Thymus (tissue), 11 donors: Measurements from ENCODE around the gene AMELY. TPM values are rescaled to one million over a fixed set of nuclear protein-coding genes. Genes with fewer than 3 reads are reported as not detected.
"Not testable (repeated sequence)": the region's sequence is repeated elsewhere in the genome, so short reads cannot be mapped to it uniquely, and the experiment has no call there.

Source experiments
- DNase-seq, 9 donors: peaks; one replicate each; pipeline ENCODE4 v3.0.0-alpha.2; 2013; ENCODE audit warnings: low spot score in 9 of 9, low read depth in 6 of 9, missing footprints in 1 of 9
- H3K27ac ChIP-seq, 2 donors: one replicate each; pipeline ENCODE4 v1.5.1; 2013; ENCODE audit warnings: control low read depth in 1 of 2, low read depth in 1 of 2, low read length in 1 of 2, mild to moderate bottlenecking in 1 of 2, moderate library complexity in 1 of 2
- H3K27me3 ChIP-seq, 2 donors: one replicate each; pipeline ENCODE4 v1.5.1; 2013; ENCODE audit warnings: low read length in 1 of 2; ENCODE audit not compliant: control insufficient read depth in 2 of 2, insufficient read depth in 1 of 2
- H3K36me3 ChIP-seq, 2 donors: one replicate each; pipeline ENCODE4 v1.5.1; 2013; ENCODE audit warnings: low read length in 1 of 2, mild to moderate bottlenecking in 1 of 2, moderate library complexity in 1 of 2; ENCODE audit not compliant: control insufficient read depth in 2 of 2, insufficient read depth in 2 of 2
- H3K4me1 ChIP-seq, 2 donors: one replicate each; pipeline ENCODE4 v1.5.1; 2013; ENCODE audit warnings: low read length in 2 of 2; ENCODE audit not compliant: control insufficient read depth in 2 of 2, insufficient read depth in 2 of 2
- H3K4me3 ChIP-seq, 2 donors: one replicate each; pipeline ENCODE4 v1.5.1; 2013; ENCODE audit warnings: low read length in 2 of 2, control low read depth in 1 of 2, mild to moderate bottlenecking in 1 of 2
- H3K9me3 ChIP-seq, 2 donors: one replicate each; pipeline ENCODE4 v1.5.1; 2013; ENCODE audit warnings: low read length in 1 of 2, mild to moderate bottlenecking in 1 of 2; ENCODE audit not compliant: control insufficient read depth in 2 of 2, insufficient read depth in 1 of 2
- WGBS: extraction: QIAGEN DNeasy Blood & Tissue Kit; methylation state at CpG from one replicate; pipeline ENCODE4 v1.1.7; 2013; 5-methylcytosine and 5-hydroxymethylcytosine counted together
- polyA plus RNA-seq: library from polyadenylated mRNA; stranded (reverse); fragments of 200-250 nt; gene quantifications from one replicate; pipeline ENCODE4 v1.2.3, GENCODE V29; 2013
- total RNA-seq: library from RNA; stranded (reverse); fragments of 120-200 nt; gene quantifications from one replicate; pipeline ENCODE4 v1.2.4, GENCODE V29; 2013
- donor health status: healthy.

Gene AMELY
- total and polyA plus RNA-seq, 2 donors: 0.68 TPM; not detected in 1

DNA sequence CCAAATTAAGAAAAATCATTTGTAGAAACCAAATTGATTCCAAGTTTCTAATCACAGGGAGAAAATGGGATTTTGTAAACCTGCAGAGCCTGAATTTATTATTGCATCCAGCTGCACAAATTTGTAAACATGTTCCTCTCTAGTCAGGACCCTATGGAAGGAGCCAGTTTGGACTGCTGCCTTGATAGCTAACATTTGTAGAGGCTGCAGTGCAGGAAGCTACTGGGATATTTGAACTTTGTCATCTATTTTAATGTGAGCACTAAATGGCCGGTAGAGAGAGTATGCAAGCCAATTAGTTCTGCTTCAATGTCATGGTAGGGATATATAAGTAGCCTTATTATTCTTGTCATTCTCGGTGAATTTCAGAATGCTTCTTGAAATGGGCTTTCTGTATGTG, 62.2 kb downstream of the AMELY start:
- WGBS: 99% methylated on average over 2 of the region's 2 CpGs
- no peak overlapping the region for H3K4me3 ChIP-seq
- no peaks in the 10 kb centered on the region for H3K4me1 ChIP-seq
- no peaks in the 10 kb centered on the region for H3K36me3 ChIP-seq
- DNase-seq: no peak
- H3K27ac ChIP-seq: no peak overlapping the region
- H3K27me3 ChIP-seq: no peaks in the 10 kb centered on the region
- no peaks in the 10 kb centered on the region for H3K9me3 ChIP-seq

DNA sequence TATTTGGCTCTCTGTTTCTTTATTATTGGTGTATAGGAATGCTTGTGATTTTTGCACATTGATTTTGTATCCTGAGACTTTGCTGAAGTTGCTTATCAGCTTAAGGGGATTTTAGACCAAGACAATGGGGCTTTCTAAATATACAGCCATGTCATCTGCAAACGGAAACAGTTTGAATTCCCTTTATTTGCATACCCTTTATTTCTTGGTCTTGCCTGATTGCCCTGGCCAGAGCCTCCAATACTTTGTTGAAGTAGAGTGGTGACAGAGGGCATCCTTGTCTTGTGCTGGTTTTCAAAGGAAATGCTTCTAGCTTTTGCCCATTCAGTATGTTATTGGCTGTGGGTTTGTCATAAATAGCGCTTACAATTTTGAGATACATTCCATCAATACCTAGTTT, 68.9 kb downstream of the AMELY start:
- DNase-seq, H3K9me3 ChIP-seq: not testable (repeated sequence)
- 72% methylated on average over 2 of the region's 2 CpGs for WGBS

More for the DNA sequence above, 68.9 kb downstream of the AMELY start:
- H3K4me3 ChIP-seq, H3K36me3 ChIP-seq, H3K27me3 ChIP-seq, H3K4me1 ChIP-seq, H3K27ac ChIP-seq: not testable (repeated sequence)

Other genes starting within 250 kb of the AMELY start
- not detected for gene TBL1Y, start 1.1 kb downstream of the AMELY start, total RNA-seq
- 0.11 TPM for gene TBL1Y, start 1.1 kb downstream of the AMELY start, polyA plus RNA-seq